Endothelial cell of umbilical vein (primary cell): ENCODE data around the gene ARFGEF3. TPM values are rescaled to one million over a fixed set of nuclear protein-coding genes. Genes with fewer than 3 reads are reported as not detected.

ENCODE experiments used
- BruUV-seq: library from RNA; stranded (reverse); fragments of 400-500 nt; replicated peaks from 2 replicates; lab custom pipeline; 2021; lab: Mats Ljungman, UMichigan
- CTCF ChIA-PET: fragments of 300-600, 350-600 bp; sonication (Branson Sonifier 250); formaldehyde crosslinking; loops from one replicate; lab custom pipeline; 2021; ENCODE audit warnings: antibody characterized with exemption, inconsistent platforms; lab: Charles Lee
- POLR2A ChIA-PET: fragments of 300-600, 350-600 bp; sonication (Branson Sonifier 250); formaldehyde crosslinking; loops from one replicate; lab custom pipeline; 2021; ENCODE audit warnings: antibody characterized with exemption, inconsistent platforms; lab: Charles Lee
- DNase-seq: peaks from one replicate; pipeline ENCODE4 v3.0.0-alpha.2; 2011; ENCODE audit warnings: low read depth, low spot score
- FAIRE-seq: peaks from 2 replicates; lab custom pipeline; 2011; peaks lifted over from hg19 to GRCh38; lab: Jason Lieb, UNC
- H2AFZ ChIP-seq: 2 replicates; pipeline ENCODE4 v1.6.0; 2012; ENCODE audit warnings: low read depth, low read length, control low read depth, inconsistent platforms
- H3K27ac ChIP-seq: 2 replicates; pipeline ENCODE4 v1.5.1; 2011; ENCODE audit warnings: low read depth, mild to moderate bottlenecking, control low read depth, low read length, moderate library complexity; ENCODE audit not compliant: insufficient read depth
- H3K27me3 ChIP-seq, 2 experiments: 2 replicates each; pipeline versions ENCODE4 v1.6.0 to v1.6.1; 2011; ENCODE audit warnings: low read length in 2 of 2, mixed read lengths in 1 of 2; ENCODE audit not compliant: control insufficient read depth in 2 of 2, insufficient read depth in 2 of 2
- H3K36me3 ChIP-seq, 2 experiments: 2 replicates in 1 of 2; 3 replicates in 1 of 2; pipeline ENCODE4 v1.5.1; 2011; ENCODE audit warnings: low read length in 2 of 2, mild to moderate bottlenecking in 1 of 2, moderate library complexity in 1 of 2; ENCODE audit not compliant: control insufficient read depth in 2 of 2, insufficient read depth in 2 of 2; ENCODE audit errors: extremely low read depth in 1 of 2
- H3K4me1 ChIP-seq: 3 replicates; pipeline ENCODE4 v1.5.1; 2011; ENCODE audit warnings: mild to moderate bottlenecking, low read length; ENCODE audit not compliant: control insufficient read depth, insufficient read depth; ENCODE audit errors: extremely low read depth
- H3K4me2 ChIP-seq: 2 replicates; pipeline ENCODE4 v1.6.1; 2011; ENCODE audit warnings: low read length, control low read depth, mixed read lengths; ENCODE audit not compliant: insufficient read depth
- H3K4me3 ChIP-seq, 3 experiments: fragments of 200-600 bp in 1 of 3; sonication (generic), shearing (Covaris generic) in 1 of 3; replicated peaks in 1 of 3; 2 replicates each; pipeline ENCODE4 v1.5.1; 2011 to 2016; ENCODE audit warnings: control low read depth in 3 of 3, low read length in 3 of 3, mild to moderate bottlenecking in 2 of 3, inconsistent platforms in 1 of 3, low read depth in 1 of 3, moderate library complexity in 1 of 3; ENCODE audit not compliant: insufficient read depth in 1 of 3
- H3K79me2 ChIP-seq: 2 replicates; pipeline ENCODE4 v1.6.0; 2012; ENCODE audit warnings: low read length, inconsistent platforms; ENCODE audit not compliant: control insufficient read depth, insufficient read depth
- H3K9ac ChIP-seq: replicated peaks from 2 replicates; pipeline ENCODE3; 2011; ENCODE audit warnings: low read length, control low read depth; ENCODE audit not compliant: insufficient read depth; ENCODE audit errors: extremely low read depth
- H3K9me1 ChIP-seq: replicated peaks from 3 replicates; pipeline ENCODE4 v1.6.0; 2011; ENCODE audit warnings: mild to moderate bottlenecking, low read length; ENCODE audit not compliant: control insufficient read depth, insufficient read depth; ENCODE audit errors: extremely low read depth
- H3K9me3 ChIP-seq: replicated peaks from 2 replicates; pipeline ENCODE4 v1.5.1; 2012; ENCODE audit warnings: low read length, inconsistent platforms; ENCODE audit not compliant: control insufficient read depth, insufficient read depth
- H4K20me1 ChIP-seq: replicated peaks from 2 replicates; pipeline ENCODE3; 2011; ENCODE audit warnings: mild to moderate bottlenecking, low read length; ENCODE audit not compliant: control insufficient read depth, insufficient read depth; ENCODE audit errors: extremely low read depth
- EZH2 ChIP-seq: IDR thresholded peaks from 2 replicates; pipeline ENCODE4 v1.6.1; 2012; ENCODE audit warnings: borderline replicate concordance, low read depth, mild to moderate bottlenecking, moderate library complexity, low read length, inconsistent platforms; ENCODE audit not compliant: severe bottlenecking
- FOS ChIP-seq: IDR thresholded peaks from 2 replicates; pipeline ENCODE4 v1.6.1; 2011; ENCODE audit warnings: mild to moderate bottlenecking, low read length, moderate library complexity, borderline replicate concordance; ENCODE audit not compliant: insufficient read depth
- GATA2 ChIP-seq: IDR thresholded peaks from 2 replicates; pipeline ENCODE4 v1.7.0; 2011; ENCODE audit warnings: low read depth, mild to moderate bottlenecking, moderate library complexity, mixed read lengths, low read length; ENCODE audit not compliant: insufficient read length, insufficient read depth
- JUN ChIP-seq: IDR thresholded peaks from 2 replicates; pipeline ENCODE4 v1.6.1; 2011; ENCODE audit warnings: borderline replicate concordance, low read depth; ENCODE audit not compliant: insufficient read length, insufficient read depth
- MYC ChIP-seq: IDR thresholded peaks from one replicate; pipeline ENCODE4 v1.6.1; 2011; ENCODE audit warnings: mild to moderate bottlenecking, low read depth, low read length
- POLR2A ChIP-seq: IDR thresholded peaks from 2 replicates; pipeline ENCODE4 v1.6.1; 2012; ENCODE audit warnings: low read depth, mild to moderate bottlenecking, control low read depth, low read length
- POLR2AphosphoS5 ChIP-seq: IDR thresholded peaks from 2 replicates; pipeline ENCODE4 v1.6.1; 2012; ENCODE audit warnings: low read depth, mild to moderate bottlenecking, control low read depth, low read length, moderate library complexity; ENCODE audit not compliant: insufficient read depth
- dilution Hi-C: fragments of 300-500 bp; cut with MboI; formaldehyde crosslinking; loops from one replicate; pipeline ENCODE4 v1.15.0; 2019; ENCODE audit warnings: low sequenced_read_pairs; ENCODE audit not compliant: extremely low pct_ligation_motif_present
- intact Hi-C: fragments of 100-400 bp; cut with micrococcal nuclease; formaldehyde crosslinking; loops from one replicate; pipeline ENCODE4 v1.10.0; 2022
- polyA plus RNA-seq, 4 experiments: library from polyadenylated mRNA; depleted of rRNA in 3 of 4; stranded (reverse) in 3 of 4; unstranded in 1 of 4; fragments of >200 nt; gene quantifications; 2 replicates each; pipeline versions ENCODE4 v1.2.1 to v1.2.3, GENCODE V29; 2011 to 2012; ENCODE audit warnings: missing spikeins in 1 of 4
- total RNA-seq: library from RNA; stranded (reverse); gene quantifications from 2 replicates; pipeline ENCODE4 v1.2.3, GENCODE V29; 2021
- TF ChIP-seq, protein P1 (sequence below): IDR thresholded peaks from 2 replicates; pipeline ENCODE4 v1.6.1; 2011; ENCODE audit not compliant: insufficient read depth, insufficient read length
- TF ChIP-seq, protein P2 (sequence below), 2 donors: IDR thresholded peaks; 1 replicate in 1 of 2; 2 replicates in 1 of 2; pipeline ENCODE4 v1.5.1; 2011; ENCODE audit warnings: low read length in 2 of 2, mild to moderate bottlenecking in 2 of 2, moderate library complexity in 2 of 2, control low read depth in 1 of 2, inconsistent platforms in 1 of 2, low read depth in 1 of 2; ENCODE audit not compliant: insufficient read depth in 1 of 2; ENCODE audit errors: extremely low read depth in 1 of 2

The ARFGEF3 gene
- total and polyA plus RNA-seq, 2 donors (not counting 3 experiments of a cell fraction or from before 2014, with no cell fraction given): 1.3 to 7.3 TPM

- DNase-seq (no peak), FAIRE-seq (no peak)
- ChIA-PET CTCF (no interaction called here), POLR2A (no interaction called here)
- intact Hi-C loops (no loop called here), dilution Hi-C loops (no loop called here)
- BruUV-seq: no TSS peak
- H3K79me2 ChIP-seq: no peaks in the 10 kb centered on the region
- no peaks in the 10 kb centered on the region for H3K27me3 ChIP-seq
- no peak overlapping the region for H3K4me3 ChIP-seq
- no peaks in the 10 kb centered on the region for H3K36me3 ChIP-seq
- H3K4me2 ChIP-seq: no peak overlapping the region
- H3K4me1 ChIP-seq: no peaks in the 10 kb centered on the region
- H3K27ac ChIP-seq: no peak overlapping the region
- no peak overlapping the region for H2AFZ ChIP-seq
- no peaks in the 10 kb centered on the region for H3K9me3 ChIP-seq
- no peak overlapping the region for H3K9ac ChIP-seq
- TF ChIP-seq GATA2 (no peak), JUN (no peak), POLR2A (no peak), POLR2AphosphoS5 (no peak), EZH2 (no peak), MYC (no peak), FOS (no peak)
- TF ChIP-seq, protein P1, sequence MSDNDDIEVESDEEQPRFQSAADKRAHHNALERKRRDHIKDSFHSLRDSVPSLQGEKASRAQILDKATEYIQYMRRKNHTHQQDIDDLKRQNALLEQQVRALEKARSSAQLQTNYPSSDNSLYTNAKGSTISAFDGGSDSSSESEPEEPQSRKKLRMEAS: no peak
- TF ChIP-seq, protein P2, sequence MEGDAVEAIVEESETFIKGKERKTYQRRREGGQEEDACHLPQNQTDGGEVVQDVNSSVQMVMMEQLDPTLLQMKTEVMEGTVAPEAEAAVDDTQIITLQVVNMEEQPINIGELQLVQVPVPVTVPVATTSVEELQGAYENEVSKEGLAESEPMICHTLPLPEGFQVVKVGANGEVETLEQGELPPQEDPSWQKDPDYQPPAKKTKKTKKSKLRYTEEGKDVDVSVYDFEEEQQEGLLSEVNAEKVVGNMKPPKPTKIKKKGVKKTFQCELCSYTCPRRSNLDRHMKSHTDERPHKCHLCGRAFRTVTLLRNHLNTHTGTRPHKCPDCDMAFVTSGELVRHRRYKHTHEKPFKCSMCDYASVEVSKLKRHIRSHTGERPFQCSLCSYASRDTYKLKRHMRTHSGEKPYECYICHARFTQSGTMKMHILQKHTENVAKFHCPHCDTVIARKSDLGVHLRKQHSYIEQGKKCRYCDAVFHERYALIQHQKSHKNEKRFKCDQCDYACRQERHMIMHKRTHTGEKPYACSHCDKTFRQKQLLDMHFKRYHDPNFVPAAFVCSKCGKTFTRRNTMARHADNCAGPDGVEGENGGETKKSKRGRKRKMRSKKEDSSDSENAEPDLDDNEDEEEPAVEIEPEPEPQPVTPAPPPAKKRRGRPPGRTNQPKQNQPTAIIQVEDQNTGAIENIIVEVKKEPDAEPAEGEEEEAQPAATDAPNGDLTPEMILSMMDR (IDR thresholded peaks at IDR 0.05; ENCODE audit: extremely low read depth in 1 of 2, insufficient read depth in 1 of 2, low read depth in 1 of 2, low read length in 2 of 2): no peak
- H3K9me1 ChIP-seq: no peaks in the 10 kb centered on the region
- H4K20me1 ChIP-seq: no peaks in the 10 kb centered on the region
Measured at GRCh38 chr6:138206862-138207261, 45.1 kb downstream of the ARFGEF3 start.
